Loucy (cell line): ENCODE measurements around the gene ATG16L2.

ENCODE experiments used
- H2AFZ ChIP-seq: fragments of 200-600 bp; sonication (generic); 2 replicates; pipeline ENCODE4 v1.6.0; 2016; ENCODE audit warnings: antibody characterized with exemption, mild to moderate bottlenecking, low read length, moderate library complexity
- H3F3A ChIP-seq: fragments of 200-600 bp; 2 replicates; pipeline ENCODE4 v1.6.0; 2016; ENCODE audit warnings: antibody characterized with exemption, low read depth, mild to moderate bottlenecking
- H3K27me3 ChIP-seq: fragments of 200-600 bp; sonication (generic); 2 replicates; pipeline ENCODE4 v1.6.1; 2014; ENCODE audit warnings: low read length, mild to moderate bottlenecking; ENCODE audit not compliant: insufficient read depth, poor library complexity, severe bottlenecking
- H3K36me3 ChIP-seq: fragments of 200-600 bp; sonication (generic); 2 replicates; pipeline ENCODE4 v1.6.1; 2016; ENCODE audit warnings: low read length; ENCODE audit not compliant: insufficient read depth
- H3K4me1 ChIP-seq: fragments of 200-600 bp; sonication (generic); 2 replicates; pipeline ENCODE4 v1.5.1; 2014; ENCODE audit warnings: low read length, mild to moderate bottlenecking; ENCODE audit not compliant: insufficient read depth, poor library complexity, severe bottlenecking
- H3K4me2 ChIP-seq: fragments of 200-600 bp; sonication (generic); 2 replicates; pipeline ENCODE4 v1.6.0; 2014; ENCODE audit warnings: antibody characterized with exemption, low read length, low read depth, mild to moderate bottlenecking; ENCODE audit not compliant: poor library complexity, severe bottlenecking
- H3K4me3 ChIP-seq: fragments of 200-600 bp; sonication (generic); 2 replicates; pipeline ENCODE4 v1.5.1; 2014; ENCODE audit warnings: low read length, mild to moderate bottlenecking, mixed read lengths; ENCODE audit not compliant: poor library complexity, severe bottlenecking
- H3K79me2 ChIP-seq: fragments of 200-600 bp; sonication (generic); 2 replicates; pipeline ENCODE4 v1.6.1; 2014; ENCODE audit warnings: low read length; ENCODE audit not compliant: insufficient read depth
- H3K9ac ChIP-seq: fragments of 200-600 bp; sonication (generic); 2 replicates; pipeline ENCODE4 v1.6.0; 2014; ENCODE audit warnings: mild to moderate bottlenecking, low read depth, low read length, moderate library complexity; ENCODE audit not compliant: poor library complexity, severe bottlenecking
- H3K9me2 ChIP-seq: fragments of 200-600 bp; sonication (generic); replicated peaks from 2 replicates; pipeline ENCODE4 v1.6.1; 2016; ENCODE audit warnings: low read depth, low read length, mixed read lengths
- H3K9me3 ChIP-seq: fragments of 200-600 bp; sonication (generic); 2 replicates; pipeline ENCODE4 v1.6.1; 2014; ENCODE audit warnings: mild to moderate bottlenecking, antibody characterized with exemption, low read length, low read depth; ENCODE audit not compliant: insufficient read depth
- H4K20me1 ChIP-seq: fragments of 200-600 bp; sonication (generic); 2 replicates; pipeline ENCODE4 v1.6.0; 2014; ENCODE audit warnings: antibody characterized with exemption, low read length, mild to moderate bottlenecking; ENCODE audit not compliant: insufficient read depth, poor library complexity, severe bottlenecking
- EZH2phosphoT487 ChIP-seq: fragments of 200-600 bp; IDR thresholded peaks from 2 replicates; pipeline ENCODE4 v1.6.1; 2018; ENCODE audit warnings: antibody characterized with exemption, mild to moderate bottlenecking, moderate library complexity, borderline replicate concordance
- TF ChIP-seq, protein P1 (sequence below): fragments of 200-600 bp; sonication (generic); conservative IDR thresholded peaks from 2 replicates; pipeline ENCODE4 v1.5.1; 2014; ENCODE audit warnings: mild to moderate bottlenecking, antibody characterized with exemption, low read length

Gene ATG16L2

DNA sequence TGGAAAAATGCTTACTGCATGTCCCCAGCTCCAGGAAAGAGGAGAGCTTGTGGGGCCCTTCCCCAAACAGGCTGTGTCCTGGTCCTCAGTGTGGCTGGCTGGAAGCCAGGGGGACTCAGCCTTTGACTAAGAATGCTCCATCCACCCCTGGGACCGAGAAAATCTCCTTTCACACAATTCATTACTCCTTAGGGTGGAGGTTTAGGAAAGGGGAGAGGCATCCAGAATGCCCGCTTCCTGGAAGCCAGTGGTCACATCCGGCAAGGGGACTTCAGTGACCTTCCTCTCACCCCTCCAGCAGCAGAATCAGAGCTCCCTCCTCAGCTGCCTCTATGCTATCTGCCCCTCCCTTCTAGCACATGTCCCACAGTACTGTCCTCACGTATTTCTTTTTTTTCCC, 21.9 kb downstream of the ATG16L2 start:
- H3K4me2 ChIP-seq = no peak overlapping the region
- H3K9me2 ChIP-seq = no peaks in the 10 kb centered on the region
- H3K4me1 ChIP-seq = no peaks in the 10 kb centered on the region
- H4K20me1 ChIP-seq = no peaks in the 10 kb centered on the region
- no peak for TF ChIP-seq EZH2phosphoT487
- TF ChIP-seq, protein P1, sequence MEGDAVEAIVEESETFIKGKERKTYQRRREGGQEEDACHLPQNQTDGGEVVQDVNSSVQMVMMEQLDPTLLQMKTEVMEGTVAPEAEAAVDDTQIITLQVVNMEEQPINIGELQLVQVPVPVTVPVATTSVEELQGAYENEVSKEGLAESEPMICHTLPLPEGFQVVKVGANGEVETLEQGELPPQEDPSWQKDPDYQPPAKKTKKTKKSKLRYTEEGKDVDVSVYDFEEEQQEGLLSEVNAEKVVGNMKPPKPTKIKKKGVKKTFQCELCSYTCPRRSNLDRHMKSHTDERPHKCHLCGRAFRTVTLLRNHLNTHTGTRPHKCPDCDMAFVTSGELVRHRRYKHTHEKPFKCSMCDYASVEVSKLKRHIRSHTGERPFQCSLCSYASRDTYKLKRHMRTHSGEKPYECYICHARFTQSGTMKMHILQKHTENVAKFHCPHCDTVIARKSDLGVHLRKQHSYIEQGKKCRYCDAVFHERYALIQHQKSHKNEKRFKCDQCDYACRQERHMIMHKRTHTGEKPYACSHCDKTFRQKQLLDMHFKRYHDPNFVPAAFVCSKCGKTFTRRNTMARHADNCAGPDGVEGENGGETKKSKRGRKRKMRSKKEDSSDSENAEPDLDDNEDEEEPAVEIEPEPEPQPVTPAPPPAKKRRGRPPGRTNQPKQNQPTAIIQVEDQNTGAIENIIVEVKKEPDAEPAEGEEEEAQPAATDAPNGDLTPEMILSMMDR = no peak
- no peak overlapping the region for H3K9ac ChIP-seq
- H2AFZ ChIP-seq = no peak overlapping the region
- H3K4me3 ChIP-seq = no peak overlapping the region
- peaks cover 80% of the 10 kb centered on the region for H3K36me3 ChIP-seq
- no peaks in the 10 kb centered on the region for H3K9me3 ChIP-seq
- no peaks in the 10 kb centered on the region for H3K27me3 ChIP-seq
- H3K79me2 ChIP-seq = no peaks in the 10 kb centered on the region
- no peaks in the 10 kb centered on the region for H3F3A ChIP-seq

DNA sequence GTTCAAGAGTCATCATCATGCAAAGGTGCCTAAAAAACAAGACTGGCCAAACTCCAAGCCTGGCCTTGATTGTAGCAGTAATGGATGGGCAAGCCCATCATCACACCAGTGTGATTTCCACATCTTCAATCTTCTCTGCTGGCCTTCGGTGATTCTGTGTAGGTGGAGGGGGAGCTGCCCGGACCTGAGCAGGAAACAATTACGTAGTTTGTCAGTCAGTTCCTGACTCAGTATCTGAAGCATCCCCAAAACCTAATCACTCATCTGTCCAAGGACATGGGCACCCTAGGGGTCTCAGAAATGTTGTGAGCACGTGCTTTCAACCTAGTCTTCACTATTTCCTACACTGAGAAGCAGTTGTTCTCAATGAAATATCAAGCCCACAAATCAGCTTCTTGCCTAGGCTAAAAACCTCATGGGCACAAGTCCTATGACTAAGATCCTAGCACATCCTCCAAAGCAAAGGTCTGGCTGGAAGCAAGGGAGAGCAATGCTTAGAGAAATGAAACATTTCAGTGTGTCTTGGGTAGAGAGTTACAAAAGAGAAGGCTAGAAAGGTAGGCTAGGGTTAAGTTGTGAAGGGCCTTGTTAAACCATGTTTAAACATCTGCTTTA, 24.6 kb downstream of the ATG16L2 start:
- H3K79me2 ChIP-seq = no peaks in the 10 kb centered on the region
- H3K4me3 ChIP-seq = no peak overlapping the region
- H3K4me1 ChIP-seq = no peaks in the 10 kb centered on the region
- no peaks in the 10 kb centered on the region for H3K27me3 ChIP-seq
- no peaks in the 10 kb centered on the region for H3K9me2 ChIP-seq
- no peak overlapping the region for H3K9ac ChIP-seq
- no peaks in the 10 kb centered on the region for H4K20me1 ChIP-seq
- peaks cover 93% of the 10 kb centered on the region for H3K36me3 ChIP-seq
- H3F3A ChIP-seq = no peaks in the 10 kb centered on the region
- H3K4me2 ChIP-seq = no peak overlapping the region
- TF ChIP-seq EZH2phosphoT487 = no peak
- TF ChIP-seq, protein P1 = no peak
- H3K9me3 ChIP-seq = no peaks in the 10 kb centered on the region
- no peak overlapping the region for H2AFZ ChIP-seq

DNA sequence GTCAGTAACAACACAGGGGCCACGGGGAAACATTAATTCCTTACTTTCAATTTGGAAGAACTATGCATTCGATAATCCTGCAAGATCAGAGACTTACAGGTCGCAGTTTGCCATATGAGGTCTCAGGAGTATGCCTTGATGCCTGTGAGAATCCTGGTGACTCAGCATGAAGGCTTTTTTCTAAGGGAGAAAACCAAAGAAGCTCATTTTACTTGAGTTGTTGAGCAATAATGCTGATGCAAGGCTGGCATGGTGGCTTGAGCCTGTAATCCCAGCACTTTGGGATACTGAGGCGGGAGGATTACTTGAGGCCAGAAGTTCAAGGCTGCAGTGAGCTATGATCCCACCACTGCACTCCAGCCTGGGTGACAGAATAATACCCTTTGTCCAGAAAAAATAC, 26.6 kb downstream of the ATG16L2 start:
- Histone ChIP-seq H3K9me3 (no peaks in the 10 kb centered on the region), H3K4me1 (no peaks in the 10 kb centered on the region), H4K20me1 (no peaks in the 10 kb centered on the region), H3K36me3 (peaks cover 99% of the 10 kb centered on the region), H3K27me3 (no peaks in the 10 kb centered on the region), H3K79me2 (no peaks in the 10 kb centered on the region), H3K4me3 (no peak overlapping the region), H3K9me2 (no peaks in the 10 kb centered on the region), H3F3A (no peaks in the 10 kb centered on the region), H3K4me2 (no peak overlapping the region), H2AFZ (no peak overlapping the region), H3K9ac (no peak overlapping the region)
- TF ChIP-seq EZH2phosphoT487 = no peak
- TF ChIP-seq, protein P1 = no peak
